CD14-positive monocyte (primary cell): ENCODE data around the gene ATOX1. TPM values are rescaled to one million over a fixed set of nuclear protein-coding genes. Genes with fewer than 3 reads are reported as not detected.

Source experiments
- DNase-seq, 3 donors: peaks; one replicate each; pipeline ENCODE4 v3.0.0-alpha.2; 2011 to 2022
- H2AFZ ChIP-seq: 2 replicates; pipeline ENCODE4 v1.6.0; 2012; ENCODE audit warnings: mild to moderate bottlenecking, low read depth, low read length, inconsistent platforms; ENCODE audit not compliant: insufficient read depth, poor library complexity, severe bottlenecking
- H3K27ac ChIP-seq, 2 donors: 1 replicate in 1 of 2; 2 replicates in 1 of 2; pipeline ENCODE4 v1.5.1; 2012 to 2013; ENCODE audit warnings: low read length in 2 of 2, control low read depth in 1 of 2, inconsistent platforms in 1 of 2, low read depth in 1 of 2, mild to moderate bottlenecking in 1 of 2
- H3K27me3 ChIP-seq, 2 donors: one replicate each; pipeline versions ENCODE4 v1.6.0 to v1.6.1; 2011 to 2013; ENCODE audit warnings: low read length in 2 of 2; ENCODE audit not compliant: control insufficient read depth in 2 of 2, insufficient read depth in 2 of 2
- H3K36me3 ChIP-seq, 2 donors: replicated peaks in 1 of 2; 1 replicate in 1 of 2; 2 replicates in 1 of 2; pipeline versions ENCODE4 v1.5.1 to v1.6.1; 2012 to 2013; ENCODE audit warnings: low read length in 2 of 2, control low read depth in 1 of 2, inconsistent platforms in 1 of 2, mild to moderate bottlenecking in 1 of 2; ENCODE audit not compliant: insufficient read depth in 2 of 2, control insufficient read depth in 1 of 2
- H3K4me1 ChIP-seq, 2 donors: 1 replicate in 1 of 2; 2 replicates in 1 of 2; pipeline versions ENCODE4 v1.5.1 to v1.6.1; 2012 to 2013; ENCODE audit warnings: low read length in 2 of 2, control low read depth in 1 of 2, inconsistent platforms in 1 of 2, mild to moderate bottlenecking in 1 of 2, moderate library complexity in 1 of 2; ENCODE audit not compliant: insufficient read depth in 2 of 2, control insufficient read depth in 1 of 2
- H3K4me2 ChIP-seq: replicated peaks from 2 replicates; pipeline ENCODE3; 2012; ENCODE audit warnings: low read length, moderate library complexity, mild to moderate bottlenecking; ENCODE audit not compliant: poor library complexity, severe bottlenecking; ENCODE audit errors: extremely low read depth
- H3K4me3 ChIP-seq, 3 experiments: fragments of 200-600 bp in 1 of 3; sonication (generic) in 1 of 3; replicated peaks in 1 of 3; 1 replicate in 2 of 3; 2 replicates in 1 of 3; pipeline ENCODE4 v1.5.1; 2011 to 2013; ENCODE audit warnings: low read length in 3 of 3, mild to moderate bottlenecking in 3 of 3, control low read depth in 2 of 3, low read depth in 2 of 3, inconsistent platforms in 1 of 3, moderate library complexity in 1 of 3
- H3K79me2 ChIP-seq: 2 replicates; pipeline ENCODE4 v1.6.0; 2012; ENCODE audit warnings: mild to moderate bottlenecking, control low read depth, inconsistent platforms, low read length, moderate library complexity; ENCODE audit not compliant: insufficient read depth
- H3K9ac ChIP-seq: 2 replicates; pipeline ENCODE4 v1.6.0; 2017; ENCODE audit warnings: low read length, mild to moderate bottlenecking; ENCODE audit not compliant: insufficient read depth, poor library complexity, severe bottlenecking
- H3K9me3 ChIP-seq, 2 donors: replicated peaks in 1 of 2; 1 replicate in 1 of 2; 2 replicates in 1 of 2; pipeline versions ENCODE4 v1.5.1 to v1.6.1; 2012 to 2013; ENCODE audit warnings: low read length in 2 of 2, control low read depth in 1 of 2; ENCODE audit not compliant: control insufficient read depth in 1 of 2, insufficient read depth in 1 of 2
- H4K20me1 ChIP-seq: 2 replicates; pipeline ENCODE4 v1.6.0; 2012; ENCODE audit warnings: mild to moderate bottlenecking, low read length, control low read depth, moderate library complexity; ENCODE audit not compliant: insufficient read depth
- H3K27ac Mint-ChIP-seq, 7 donors: one replicate each; pipeline ENCODE4 v1.8.0; 2020; ENCODE audit warnings: mild to moderate bottlenecking in 7 of 7, mixed read lengths in 7 of 7, moderate library complexity in 6 of 7, inconsistent platforms in 2 of 7
- H3K27me3 Mint-ChIP-seq, 3 donors: one replicate each; pipeline ENCODE4 v1.8.0; 2021 to 2022; ENCODE audit warnings: low read depth in 3 of 3, mild to moderate bottlenecking in 3 of 3, mixed read lengths in 3 of 3, moderate library complexity in 3 of 3, inconsistent platforms in 1 of 3
- H3K36me3 Mint-ChIP-seq, 2 donors: one replicate each; pipeline ENCODE4 v1.8.0; 2020; ENCODE audit warnings: mixed read lengths in 2 of 2, inconsistent platforms in 1 of 2, mild to moderate bottlenecking in 1 of 2
- H3K4me1 Mint-ChIP-seq: one replicate; pipeline ENCODE4 v1.8.0; 2020; ENCODE audit warnings: mild to moderate bottlenecking, mixed read lengths
- H3K4me3 Mint-ChIP-seq, 2 donors: one replicate each; pipeline ENCODE4 v1.8.0; 2020; ENCODE audit warnings: mild to moderate bottlenecking in 2 of 2, mixed read lengths in 2 of 2, moderate library complexity in 1 of 2
- H3K9me3 Mint-ChIP-seq, 7 donors: one replicate each; pipeline ENCODE4 v1.8.0; 2020 to 2022; ENCODE audit warnings: mixed read lengths in 7 of 7, mild to moderate bottlenecking in 6 of 7, moderate library complexity in 6 of 7, inconsistent platforms in 2 of 7
- CTCF ChIP-seq: fragments of 200-600 bp; IDR thresholded peaks from one replicate; pipeline ENCODE4 v1.8.0; 2022; ENCODE audit warnings: antibody characterized with exemption, mild to moderate bottlenecking
- WGBS: methylation state at CpG from one replicate; pipeline ENCODE4 v1.1.5; 2013; ENCODE audit warnings: missing lambda C conversion rate; ENCODE audit not compliant: insufficient coverage; 5-methylcytosine and 5-hydroxymethylcytosine counted together
- intact Hi-C, 2 donors: fragments of 100-400 bp; cut with micrococcal nuclease; formaldehyde crosslinking; loops; one replicate each; pipeline versions ENCODE4 v1.15.0 to v1.15.1; 2023
- polyA plus RNA-seq, 3 donors: library from polyadenylated mRNA; depleted of rRNA in 1 of 3; unstranded in 2 of 3; stranded (reverse) in 1 of 3; fragments of 300-500 nt in 2 of 3; fragments of >200 nt in 1 of 3; fragmentation: Illumina TruSeq in 2 of 3; gene quantifications; 1 replicate in 2 of 3; 2 replicates in 1 of 3; pipeline ENCODE4 v1.2.3, GENCODE V29; 2012 to 2021

ATOX1 gene
- polyA plus RNA-seq, 3 donors = 89.9 to 149 (median 148) TPM

DNA sequence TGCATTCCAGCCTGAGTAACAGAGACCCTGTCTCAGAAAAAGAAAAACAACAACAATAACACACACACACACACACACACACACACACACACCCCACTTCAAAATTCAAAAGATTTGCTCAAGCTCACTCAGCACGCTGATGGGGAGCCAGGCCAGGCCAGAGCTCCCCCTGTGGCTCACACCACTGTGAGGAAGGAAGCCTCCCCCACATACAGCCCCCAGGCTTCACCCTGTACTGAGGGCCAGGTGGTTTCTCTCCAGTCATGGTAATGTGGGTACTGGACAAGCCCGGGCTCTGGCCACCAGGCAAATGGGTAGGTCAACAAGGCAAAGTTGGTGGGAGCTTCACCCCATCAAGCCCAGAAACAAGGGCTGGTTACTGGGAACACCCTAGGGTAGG is 19.0 kb downstream of the ATOX1 start:
- peaks cover under 1 to 8% of the 10 kb centered on the region in 2 donors for H3K4me1 ChIP-seq
- H3K4me1 Mint-ChIP-seq = peaks cover 8% of the 10 kb centered on the region
- H3K27me3 Mint-ChIP-seq = peaks cover 0 to 3% (median 0%) of the 10 kb centered on the region in 3 donors
- H3K27me3 ChIP-seq = no peaks in the 10 kb centered on the region
- H3K36me3 ChIP-seq = peaks cover 22 to 74% of the 10 kb centered on the region in 2 donors
- no peak overlapping the region for H3K9ac ChIP-seq
- intact Hi-C loops = no loop called here
- H3K9me3 Mint-ChIP-seq = no peaks in the 10 kb centered on the region
- no peak for TF ChIP-seq CTCF
- H3K4me3 Mint-ChIP-seq = no peak overlapping the region
- no peak overlapping the region for H3K4me3 ChIP-seq
- H3K79me2 ChIP-seq = no peaks in the 10 kb centered on the region
- DNase-seq = no peak
- peaks cover 4% of the 10 kb centered on the region for H4K20me1 ChIP-seq
- no peak overlapping the region for H2AFZ ChIP-seq
- H3K36me3 Mint-ChIP-seq = peaks cover 48 to 73% of the 10 kb centered on the region in 2 donors
- peak overlapping the region in 1 of 7 donors; percentile 76 for H3K27ac Mint-ChIP-seq
- WGBS = 83% methylated on average over 1 of the region's 2 CpGs
- H3K27ac ChIP-seq = no peak overlapping the region
- H3K4me2 ChIP-seq = no peak overlapping the region
- no peaks in the 10 kb centered on the region for H3K9me3 ChIP-seq

DNA sequence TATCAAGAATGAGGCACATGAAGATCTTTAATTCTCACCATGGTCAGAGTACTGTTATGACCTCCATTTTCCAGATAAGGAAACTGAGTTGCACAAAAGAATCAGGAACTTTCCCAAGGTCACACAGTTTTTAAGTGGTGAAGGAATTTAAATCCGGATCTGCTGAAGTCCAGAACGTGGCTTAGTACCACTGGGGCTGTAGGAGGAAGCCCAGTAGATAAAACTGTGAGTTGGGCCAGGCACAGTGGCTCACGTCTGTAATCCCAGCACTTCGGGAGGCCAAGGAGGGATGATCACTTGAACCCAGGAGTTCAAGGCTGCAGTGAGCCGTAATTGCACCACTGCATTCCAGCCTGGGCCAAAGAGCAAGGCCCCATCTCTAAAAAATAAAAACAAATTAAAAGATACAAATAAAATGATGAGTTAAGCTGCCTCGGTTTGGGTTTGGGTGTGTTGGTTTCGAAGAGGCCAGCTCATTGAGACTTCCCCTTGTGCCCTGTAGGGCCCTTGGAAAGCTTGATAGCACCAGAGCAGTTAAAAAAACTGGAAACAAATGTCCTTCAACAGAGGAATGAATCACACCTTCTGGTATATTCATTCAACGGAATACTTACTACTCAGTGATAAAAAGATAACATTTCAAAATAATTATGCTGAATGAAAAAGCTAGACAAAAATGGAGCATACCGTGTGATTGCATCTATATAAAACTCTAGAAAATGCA is 20.1 kb downstream of the ATOX1 start:
- Histone ChIP-seq H4K20me1 (peaks cover 4% of the 10 kb centered on the region), H3K27ac (no peak overlapping the region), H3K4me3 (no peak overlapping the region), H3K9me3 (no peaks in the 10 kb centered on the region), H3K4me2 (no peak overlapping the region), H3K27me3 (no peaks in the 10 kb centered on the region), H3K4me1 (peaks cover 0 to 5% of the 10 kb centered on the region in 2 donors), H3K36me3 (peaks cover 19 to 71% of the 10 kb centered on the region in 2 donors), H3K9ac (no peak overlapping the region), H3K79me2 (no peaks in the 10 kb centered on the region), H2AFZ (no peak overlapping the region)
- Mint-ChIP-seq H3K36me3 (peaks cover 49 to 74% of the 10 kb centered on the region in 2 donors), H3K27ac (peak overlapping the region in 2 of 7 donors; percentile 71 to 74), H3K4me1 (peaks cover 6% of the 10 kb centered on the region), H3K4me3 (no peak overlapping the region), H3K27me3 (peaks cover 0 to 3% (median 0%) of the 10 kb centered on the region in 3 donors), H3K9me3 (no peaks in the 10 kb centered on the region)
- 100% methylated on average over 4 of the region's 9 CpGs for WGBS
- intact Hi-C loops = no loop called here
- no peak for DNase-seq
- TF ChIP-seq CTCF = no peak
